ENCODE data around the gene EPB41L5. TPM values are rescaled to one million over a fixed set of nuclear protein-coding genes. Genes with fewer than 3 reads are reported as not detected.

The EPB41L5 gene
- total and polyA plus RNA-seq, 2 donors (not counting 3 experiments of a cell fraction or from before 2014, with no cell fraction given) = 8.4 to 13.6 TPM

DNA sequence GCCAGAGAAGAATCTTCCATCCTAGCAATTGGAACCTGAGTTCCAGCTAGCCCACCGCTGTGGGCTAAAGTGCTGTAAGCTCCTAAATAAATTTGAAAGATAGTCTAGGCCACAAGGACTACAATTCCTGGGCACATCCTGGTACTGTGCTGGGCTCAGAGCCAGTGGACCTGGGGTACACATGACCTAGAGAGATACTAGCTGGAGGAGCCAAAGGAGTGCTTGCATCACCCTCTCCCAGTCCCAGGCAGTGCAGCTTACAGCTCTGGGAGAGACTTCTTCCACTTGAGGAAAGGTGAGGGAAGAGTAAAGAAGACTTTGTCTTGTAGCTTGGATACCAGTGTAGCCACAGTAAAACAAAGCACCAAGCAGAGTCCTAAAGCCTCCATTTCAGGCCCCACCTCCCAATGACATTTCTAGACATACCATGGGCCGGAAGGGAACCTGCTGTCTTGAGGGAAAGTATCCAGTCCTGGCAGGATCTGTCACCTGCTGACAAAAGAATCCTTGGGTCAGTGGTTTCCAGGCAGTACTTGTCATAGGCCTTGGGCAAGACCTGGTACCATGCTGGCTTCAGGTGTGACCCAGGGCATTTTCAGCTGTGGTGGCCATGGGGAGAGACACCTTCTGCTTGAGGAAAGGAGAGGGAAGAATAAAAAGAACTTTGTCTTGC, 120.8 kb downstream of the EPB41L5 start:
- peak overlapping the region; percentile 15 for H3K9ac ChIP-seq (replicated peaks; ENCODE audit: extremely low read depth, insufficient read depth, low read length)
- H3K9me3 ChIP-seq (replicated peaks; ENCODE audit: control insufficient read depth, insufficient read depth, low read length) = no peaks in the 10 kb centered on the region
- peaks cover 37% of the 10 kb centered on the region for H3K4me1 ChIP-seq (ENCODE audit: control insufficient read depth, extremely low read depth, insufficient read depth, low read length)
- ChIA-PET CTCF (interaction anchor here (0.6 to 7.9 kb wide), 9 partner anchors 9 to 431 kb away, joined by 3 to 93 read pairs (median 3); partner anchors contain the start of gene RALB), POLR2A (interaction anchor here (1.0 to 1.3 kb wide), 2 partner anchors 26 to 41 kb away, joined by 3 to 6 read pairs; no protein-coding TSS in a partner anchor)
- FAIRE-seq = no peak
- no peak overlapping the region for H2AFZ ChIP-seq (ENCODE audit: low read depth, low read length)
- H3K27ac ChIP-seq (ENCODE audit: insufficient read depth, low read depth, low read length) = peak overlapping the region; percentile 82
- dilution Hi-C loops (cut with MboI; ENCODE audit: extremely low pct_ligation_motif_present, low sequenced_read_pairs) (no loop called here), intact Hi-C loops (cut with micrococcal nuclease) (loop anchor here (2.0 kb wide), 2 partner anchors 41 to 489 kb away; no protein-coding TSS in a partner anchor)
- TSS peak; percentile 43 for BruUV-seq (replicated peaks)
- H3K4me2 ChIP-seq (ENCODE audit: insufficient read depth, low read length) = peak overlapping the region; percentile 84
- H3K79me2 ChIP-seq (ENCODE audit: control insufficient read depth, insufficient read depth, low read length) = no peaks in the 10 kb centered on the region
- H4K20me1 ChIP-seq (replicated peaks; ENCODE audit: control insufficient read depth, extremely low read depth, insufficient read depth, low read length) = no peaks in the 10 kb centered on the region
- H3K9me1 ChIP-seq (replicated peaks; ENCODE audit: control insufficient read depth, extremely low read depth, insufficient read depth, low read length) = no peaks in the 10 kb centered on the region
- TF ChIP-seq GATA2 (IDR thresholded peaks at IDR 0.05; ENCODE audit: insufficient read depth, insufficient read length, low read depth, low read length) = no peak
- no peak for TF ChIP-seq POLR2A (IDR thresholded peaks at IDR 0.05; ENCODE audit: low read depth, low read length)
- no peak for TF ChIP-seq POLR2AphosphoS5 (IDR thresholded peaks at IDR 0.05; ENCODE audit: insufficient read depth, low read depth, low read length)
- TF ChIP-seq JUN (IDR thresholded peaks at IDR 0.05; ENCODE audit: borderline replicate concordance, insufficient read depth, insufficient read length, low read depth) = no peak
- TF ChIP-seq, protein P1, sequence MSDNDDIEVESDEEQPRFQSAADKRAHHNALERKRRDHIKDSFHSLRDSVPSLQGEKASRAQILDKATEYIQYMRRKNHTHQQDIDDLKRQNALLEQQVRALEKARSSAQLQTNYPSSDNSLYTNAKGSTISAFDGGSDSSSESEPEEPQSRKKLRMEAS (IDR thresholded peaks at IDR 0.05; ENCODE audit: insufficient read depth, insufficient read length) = no peak
- TF ChIP-seq FOS (IDR thresholded peaks at IDR 0.05; ENCODE audit: borderline replicate concordance, insufficient read depth, low read length) = no peak
- no peak for TF ChIP-seq EZH2 (IDR thresholded peaks at IDR 0.05; ENCODE audit: borderline replicate concordance, low read depth, low read length, severe bottlenecking)
- TF ChIP-seq MYC (IDR thresholded peaks at IDR 0.05; ENCODE audit: low read depth, low read length) = no peak
- TF ChIP-seq, protein P2, sequence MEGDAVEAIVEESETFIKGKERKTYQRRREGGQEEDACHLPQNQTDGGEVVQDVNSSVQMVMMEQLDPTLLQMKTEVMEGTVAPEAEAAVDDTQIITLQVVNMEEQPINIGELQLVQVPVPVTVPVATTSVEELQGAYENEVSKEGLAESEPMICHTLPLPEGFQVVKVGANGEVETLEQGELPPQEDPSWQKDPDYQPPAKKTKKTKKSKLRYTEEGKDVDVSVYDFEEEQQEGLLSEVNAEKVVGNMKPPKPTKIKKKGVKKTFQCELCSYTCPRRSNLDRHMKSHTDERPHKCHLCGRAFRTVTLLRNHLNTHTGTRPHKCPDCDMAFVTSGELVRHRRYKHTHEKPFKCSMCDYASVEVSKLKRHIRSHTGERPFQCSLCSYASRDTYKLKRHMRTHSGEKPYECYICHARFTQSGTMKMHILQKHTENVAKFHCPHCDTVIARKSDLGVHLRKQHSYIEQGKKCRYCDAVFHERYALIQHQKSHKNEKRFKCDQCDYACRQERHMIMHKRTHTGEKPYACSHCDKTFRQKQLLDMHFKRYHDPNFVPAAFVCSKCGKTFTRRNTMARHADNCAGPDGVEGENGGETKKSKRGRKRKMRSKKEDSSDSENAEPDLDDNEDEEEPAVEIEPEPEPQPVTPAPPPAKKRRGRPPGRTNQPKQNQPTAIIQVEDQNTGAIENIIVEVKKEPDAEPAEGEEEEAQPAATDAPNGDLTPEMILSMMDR (IDR thresholded peaks at IDR 0.05; ENCODE audit: extremely low read depth in 1 of 2, insufficient read depth in 1 of 2, low read depth in 1 of 2, low read length in 2 of 2) = no peak
- peak; percentile 14 for DNase-seq (ENCODE audit: low read depth, low spot score)
- H3K27me3 ChIP-seq (ENCODE audit: control insufficient read depth in 2 of 2, insufficient read depth in 2 of 2, low read length in 2 of 2) = no peaks in the 10 kb centered on the region
- no peaks in the 10 kb centered on the region for H3K36me3 ChIP-seq (ENCODE audit: control insufficient read depth in 2 of 2, extremely low read depth in 1 of 2, insufficient read depth in 2 of 2, low read length in 2 of 2)
- no peak overlapping the region for H3K4me3 ChIP-seq (replicated peaks in 1 of 3; ENCODE audit: insufficient read depth in 1 of 3, low read depth in 1 of 3, low read length in 3 of 3)
